Common myeloid progenitor, CD34-positive (primary cell): ENCODE data around the gene ZC3H13.

Experiments used
- CTCF ChIA-PET: fragments of 350-600 bp; sonication (Branson Sonifier 250); formaldehyde crosslinking; loops from one replicate; lab custom pipeline; 2021; ENCODE audit warnings: antibody characterized with exemption; lab: Charles Lee
- POLR2A ChIA-PET: fragments of 350-600 bp; sonication (Branson Sonifier 250); formaldehyde crosslinking; loops from one replicate; lab custom pipeline; 2021; ENCODE audit warnings: antibody characterized with exemption; lab: Charles Lee
- DNase-seq, 3 donors: peaks; one replicate each; pipeline versions ENCODE4 v3.0.0 to v3.0.0-alpha.2; 2013
- H3K27ac ChIP-seq, 2 experiments: 1 replicate in 1 of 2; 2 replicates in 1 of 2; pipeline ENCODE4 v1.7.0; 2013; ENCODE audit warnings: inconsistent platforms in 2 of 2, low read length in 2 of 2, mild to moderate bottlenecking in 2 of 2, low read depth in 1 of 2, moderate library complexity in 1 of 2; ENCODE audit not compliant: severe bottlenecking in 2 of 2, insufficient read depth in 1 of 2, poor library complexity in 1 of 2
- H3K27me3 ChIP-seq, 5 experiments: replicated peaks in 2 of 5; 1 replicate in 3 of 5; 2 replicates in 2 of 5; pipeline versions ENCODE4 v1.6.1 to v1.7.0; 2013; ENCODE audit warnings: low read length in 4 of 5, mild to moderate bottlenecking in 2 of 5, moderate library complexity in 2 of 5, inconsistent platforms in 1 of 5; ENCODE audit not compliant: insufficient read depth in 5 of 5, control insufficient read depth in 4 of 5
- H3K36me3 ChIP-seq, 4 experiments: 1 replicate in 2 of 4; 2 replicates in 2 of 4; pipeline versions ENCODE4 v1.6.1 to v1.7.0; 2013; ENCODE audit warnings: low read length in 3 of 4, control low read depth in 1 of 4, mild to moderate bottlenecking in 1 of 4; ENCODE audit not compliant: control insufficient read depth in 4 of 4, insufficient read depth in 4 of 4
- H3K4me1 ChIP-seq, 4 experiments: 1 replicate in 3 of 4; 2 replicates in 1 of 4; pipeline versions ENCODE4 v1.6.1 to v1.7.1; 2013; ENCODE audit warnings: low read length in 3 of 4, mild to moderate bottlenecking in 3 of 4, control low read depth in 1 of 4, inconsistent platforms in 1 of 4, moderate library complexity in 1 of 4; ENCODE audit not compliant: control insufficient read depth in 4 of 4, insufficient read depth in 4 of 4; ENCODE audit errors: control extremely low read depth in 1 of 4
- H3K4me3 ChIP-seq, 7 experiments: 1 replicate in 4 of 7; 2 replicates in 3 of 7; pipeline versions ENCODE4 v1.5.1 to v1.7.0; 2013; ENCODE audit warnings: mild to moderate bottlenecking in 7 of 7, low read length in 6 of 7, moderate library complexity in 6 of 7, inconsistent platforms in 2 of 7, low read depth in 2 of 7, control low read depth in 1 of 7; ENCODE audit not compliant: insufficient read depth in 4 of 7, control insufficient read depth in 1 of 7; ENCODE audit errors: extremely low read depth in 1 of 7
- H3K9me3 ChIP-seq, 5 experiments: 1 replicate in 4 of 5; 2 replicates in 1 of 5; pipeline versions ENCODE4 v1.6.1 to v1.7.1; 2013; ENCODE audit warnings: low read length in 4 of 5, mild to moderate bottlenecking in 2 of 5, inconsistent platforms in 1 of 5, low read depth in 1 of 5, moderate library complexity in 1 of 5; ENCODE audit not compliant: control insufficient read depth in 4 of 5, insufficient read depth in 2 of 5; ENCODE audit errors: control extremely low read depth in 1 of 5
- WGBS: methylation state at CpG from one replicate; pipeline ENCODE4 v1.1.5; 2013; ENCODE audit not compliant: insufficient coverage; 5-methylcytosine and 5-hydroxymethylcytosine counted together

ZC3H13 gene

DNA sequence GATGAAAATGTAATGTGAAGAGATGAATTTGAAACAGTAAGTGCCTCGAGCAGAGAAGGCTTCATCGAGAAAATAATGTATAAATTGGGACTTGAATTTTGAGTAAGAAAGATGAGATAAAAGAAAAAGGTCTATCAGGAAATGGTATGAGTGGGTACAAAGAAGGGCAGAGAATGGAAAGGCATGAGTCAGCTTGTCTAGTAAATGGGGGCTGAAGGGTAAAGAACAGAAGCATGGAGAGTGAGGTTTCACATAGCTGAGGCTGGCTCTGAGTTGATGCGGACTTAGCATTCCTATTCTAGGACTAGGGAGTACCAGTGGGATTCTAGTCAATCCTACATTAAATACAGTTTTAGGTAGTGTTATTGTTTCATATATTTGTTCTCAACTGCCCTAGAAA, 85.8 kb downstream of the ZC3H13 start:
- no peak for DNase-seq
- Histone ChIP-seq H3K4me3 (no peak overlapping the region), H3K36me3 (peaks cover 22 to 77% (median 41%) of the 10 kb centered on the region in 4 experiments), H3K9me3 (no peaks in the 10 kb centered on the region), H3K4me1 (no peaks in the 10 kb centered on the region), H3K27me3 (no peaks in the 10 kb centered on the region), H3K27ac (no peak overlapping the region)
- WGBS: 92% methylated on average over 2 of the region's 3 CpGs
- POLR2A ChIA-PET: no interaction called here
- CTCF ChIA-PET: no interaction called here

- ChIA-PET POLR2A (interaction anchor here (0.6 kb wide), 1 partner anchor 101 kb away, joined by 5 read pairs; no protein-coding TSS in a partner anchor), CTCF (no interaction called here)
- no peak for DNase-seq
- Histone ChIP-seq H3K27ac (no peak overlapping the region), H3K4me3 (no peak overlapping the region), H3K27me3 (no peaks in the 10 kb centered on the region), H3K9me3 (no peaks in the 10 kb centered on the region), H3K4me1 (no peaks in the 10 kb centered on the region), H3K36me3 (peaks cover 23 to 59% (median 29%) of the 10 kb centered on the region in 4 experiments)
- WGBS: no CpG with 5 or more reads among the region's 1 CpG
Observed at GRCh38 chr13:45961468-45961867, 91.1 kb downstream of the ZC3H13 start.

DNA sequence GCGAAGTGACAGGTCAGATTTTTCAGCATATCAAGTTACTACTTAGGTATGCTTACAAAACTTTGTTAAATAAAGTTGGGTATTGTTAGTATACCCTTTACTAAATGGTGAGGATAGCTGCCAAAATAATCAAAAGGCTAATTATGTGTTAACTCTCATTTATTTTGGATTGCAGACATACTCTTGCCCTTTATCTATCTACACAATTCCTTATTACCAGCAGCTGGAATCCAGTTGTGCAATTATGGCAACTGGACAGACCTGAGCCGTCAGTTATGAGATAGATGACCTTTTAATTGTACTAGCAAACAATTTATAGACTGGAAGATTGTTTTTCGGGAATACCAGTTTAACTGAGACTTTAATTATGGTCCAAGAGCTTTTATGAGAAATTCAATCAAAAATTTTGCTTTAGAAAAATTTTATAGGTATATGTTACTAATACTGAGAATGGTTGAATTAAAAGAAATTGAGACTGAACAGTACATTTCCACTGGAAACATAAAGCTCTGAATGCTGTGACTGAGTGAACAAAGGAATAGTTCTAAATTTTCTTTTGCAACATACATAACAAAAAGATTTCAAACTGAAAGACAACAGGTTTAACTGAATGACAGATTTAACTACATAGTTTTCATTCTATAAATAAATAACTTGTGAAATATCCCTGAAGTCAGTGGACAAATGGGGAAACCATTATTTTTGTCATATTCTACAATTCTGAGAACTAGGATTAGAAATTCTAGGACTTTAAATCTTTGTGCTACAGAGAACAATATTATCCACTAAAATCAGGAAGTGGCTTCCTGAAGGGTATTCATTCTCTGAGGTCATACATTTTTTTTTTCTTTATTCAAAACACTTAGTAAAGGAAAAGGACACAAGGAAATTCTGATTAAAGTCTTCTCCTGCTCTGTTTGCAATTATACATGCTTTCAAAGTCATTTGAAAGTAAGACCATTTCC, 97.4 kb downstream of the ZC3H13 start:
- ChIA-PET POLR2A (interaction anchor here (0.6 kb wide), 1 partner anchor 104 kb away, joined by 3 read pairs; no protein-coding TSS in a partner anchor), CTCF (no interaction called here)
- no CpG with 5 or more reads among the region's 3 CpGs for WGBS
- no peak for DNase-seq
- Histone ChIP-seq H3K4me3 (no peak overlapping the region), H3K27ac (no peak overlapping the region), H3K9me3 (no peaks in the 10 kb centered on the region), H3K36me3 (peaks cover 14 to 27% (median 17%) of the 10 kb centered on the region in 4 experiments), H3K27me3 (no peaks in the 10 kb centered on the region), H3K4me1 (peaks cover 0 to 6% (median 0%) of the 10 kb centered on the region in 4 experiments)

DNA sequence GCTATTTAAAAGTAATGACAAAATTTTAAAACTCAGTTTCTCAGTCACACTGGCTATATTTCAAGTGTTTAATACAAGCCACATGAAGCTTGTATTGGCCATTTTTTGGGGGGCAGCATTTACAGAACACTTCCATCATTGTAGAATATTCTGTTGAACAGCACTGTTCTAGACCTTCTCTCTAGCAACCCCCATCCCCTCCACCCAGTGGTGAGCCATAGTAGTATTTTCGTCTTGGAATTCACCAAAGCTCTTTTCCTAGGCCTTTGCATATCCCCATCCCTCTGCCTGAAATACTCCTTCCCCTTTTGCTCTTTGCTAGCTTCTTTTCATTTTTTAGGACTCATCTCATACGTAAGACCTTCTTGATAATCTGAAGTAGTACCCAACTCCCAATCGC, 99.5 kb downstream of the ZC3H13 start:
- ChIA-PET POLR2A (no interaction called here), CTCF (interaction anchor here (1.1 kb wide), 1 partner anchor 100 kb away, joined by 3 read pairs; no protein-coding TSS in a partner anchor)
- no peak for DNase-seq
- no peak overlapping the region for H3K4me3 ChIP-seq
- H3K4me1 ChIP-seq: peaks cover 0 to 6% (median under 1%) of the 10 kb centered on the region in 4 experiments
- WGBS: 100% methylated on average over 3 of the region's 3 CpGs
- H3K27ac ChIP-seq: no peak overlapping the region
- H3K27me3 ChIP-seq: no peaks in the 10 kb centered on the region
- peaks cover 11 to 19% (median 14%) of the 10 kb centered on the region in 4 experiments for H3K36me3 ChIP-seq
- no peaks in the 10 kb centered on the region for H3K9me3 ChIP-seq

- Histone ChIP-seq H3K4me1 (peaks cover 4 to 8% (median 6%) of the 10 kb centered on the region in 4 experiments), H3K27me3 (no peaks in the 10 kb centered on the region), H3K27ac (no peak overlapping the region), H3K4me3 (no peak overlapping the region), H3K9me3 (no peaks in the 10 kb centered on the region), H3K36me3 (peaks cover 1 to 8% (median 5%) of the 10 kb centered on the region in 4 experiments)
- DNase-seq: no peak
- POLR2A ChIA-PET: no interaction called here
- WGBS: 100% methylated on average over 1 of the region's 3 CpGs
- CTCF ChIA-PET: no interaction called here
Observed at GRCh38 chr13:45951724-45952123, 100.8 kb downstream of the ZC3H13 start.

DNA sequence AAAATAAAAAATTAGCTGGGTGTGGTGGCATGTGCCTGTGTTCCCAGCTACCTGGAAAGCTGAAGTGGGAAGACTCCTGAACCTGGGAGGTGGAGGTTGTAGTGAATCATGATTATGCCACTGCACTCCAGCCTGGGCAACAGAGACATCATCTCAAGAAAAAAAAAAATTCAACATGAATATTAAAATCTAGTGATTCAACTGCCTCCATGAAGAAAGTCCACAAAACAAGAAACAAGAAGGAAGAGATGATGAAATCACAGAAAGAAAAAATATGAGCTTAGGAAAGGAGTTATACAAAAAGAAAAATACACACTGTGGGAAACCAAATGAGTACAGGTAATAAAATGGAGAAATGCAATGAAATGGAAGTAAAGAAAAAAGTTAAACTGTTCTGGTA, 101.4 kb downstream of the ZC3H13 start:
- no peaks in the 10 kb centered on the region for H3K27me3 ChIP-seq
- peaks cover 0 to 6% (median 1%) of the 10 kb centered on the region in 4 experiments for H3K36me3 ChIP-seq
- peaks cover 4 to 9% (median 7%) of the 10 kb centered on the region in 4 experiments for H3K4me1 ChIP-seq
- no peak for DNase-seq
- H3K9me3 ChIP-seq: no peaks in the 10 kb centered on the region
- no peak overlapping the region for H3K27ac ChIP-seq
- H3K4me3 ChIP-seq: no peak overlapping the region
- ChIA-PET POLR2A (no interaction called here), CTCF (no interaction called here)

DNA sequence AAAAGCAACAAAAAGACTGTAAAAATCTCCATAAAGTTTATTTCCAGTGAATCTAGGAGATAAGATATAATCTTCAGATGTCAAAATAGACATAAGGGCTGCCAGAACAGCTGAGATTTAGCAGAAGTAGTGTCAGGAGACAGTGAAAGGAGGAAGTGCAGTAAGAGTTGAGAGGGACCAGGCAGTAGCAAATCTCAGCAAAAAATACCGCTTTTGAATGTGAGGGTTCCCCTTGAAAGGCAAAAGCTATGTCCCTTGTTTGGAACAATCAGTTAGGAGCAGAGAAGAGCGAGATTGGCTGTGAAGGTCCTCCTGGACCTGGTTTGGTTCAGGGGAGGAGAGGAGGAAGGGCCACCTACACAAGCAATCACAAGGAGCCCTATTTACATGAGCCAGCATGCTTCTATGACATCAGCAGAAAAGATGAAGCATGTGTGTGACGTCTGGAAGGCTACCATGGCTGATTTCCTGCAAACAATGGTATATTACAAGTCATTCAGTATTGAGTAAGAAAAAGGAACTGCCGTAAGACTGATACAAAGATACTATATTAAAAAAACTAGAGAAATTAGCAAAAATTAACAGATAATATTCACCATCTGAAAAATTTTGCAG, 102.1 kb downstream of the ZC3H13 start:
- Histone ChIP-seq H3K4me3 (no peak overlapping the region), H3K9me3 (no peaks in the 10 kb centered on the region), H3K27me3 (no peaks in the 10 kb centered on the region), H3K4me1 (peaks cover 4 to 9% (median 7%) of the 10 kb centered on the region in 4 experiments), H3K36me3 (peaks cover 0 to 6% (median 0%) of the 10 kb centered on the region in 4 experiments), H3K27ac (no peak overlapping the region)
- DNase-seq: peak; percentile 29 to 73 (median 68)
- ChIA-PET POLR2A (no interaction called here), CTCF (no interaction called here)
- WGBS: 89% methylated on average over 1 of the region's 4 CpGs
